K562 (cell line): ENCODE data around the gene FMN1. TPM values are rescaled to one million over a fixed set of nuclear protein-coding genes. Genes with fewer than 3 reads are reported as not detected.

Source experiments
- ATAC-seq: fragments of 200-7000 bp; cut with Tn5 transposase; 3 replicates; pipeline ENCODE4 v1.9.1; 2020; ENCODE audit warnings: moderate library complexity
- BruUV-seq: library from RNA; stranded (reverse); fragments of 400-500 nt; replicated peaks from 2 replicates; lab custom pipeline; 2021; lab: Mats Ljungman, UMichigan
- CTCF ChIA-PET: fragments of 300-600 bp; formaldehyde crosslinking; extraction: SDS; loops from one replicate; lab custom pipeline; 2021; ENCODE audit warnings: low intra/inter-chr PET ratio; lab: Yijun Ruan, JAX
- POLR2A ChIA-PET: fragments of 300-600, 350-650 bp; sonication (Branson Sonifier 250); formaldehyde crosslinking; extraction: SDS; loops from one replicate; lab custom pipeline; 2021; ENCODE audit warnings: antibody characterized with exemption, inconsistent platforms; lab: Yijun Ruan, JAX
- DNase-seq, 4 experiments: peaks; one replicate each; pipeline versions ENCODE4 v3.0.0 to v3.0.0-alpha.2; 2011 to 2018; ENCODE audit warnings: low spot score in 3 of 4, mixed read lengths in 3 of 4; ENCODE audit errors: extremely low read depth in 1 of 4
- FAIRE-seq: peaks from 2 replicates; lab custom pipeline; 2011; peaks lifted over from hg19 to GRCh38; lab: Jason Lieb, UNC
- H2AFZ ChIP-seq: 2 replicates; pipeline ENCODE4 v1.6.0; 2011; ENCODE audit warnings: low read depth, low read length, control low read depth, inconsistent platforms
- H3K27ac ChIP-seq: fragments of 200-600 bp; 3 replicates; pipeline ENCODE4 v1.8.0; 2011; ENCODE audit warnings: low read depth, mild to moderate bottlenecking, control low read depth, inconsistent platforms, low read length, moderate library complexity, mixed read lengths; ENCODE audit errors: extremely low read depth
- H3K27me3 ChIP-seq, 2 experiments: fragments of 300-600 bp in 1 of 2; 2 replicates in 1 of 2; 3 replicates in 1 of 2; pipeline versions ENCODE4 v1.6.0 to v1.8.0; 2011; ENCODE audit warnings: inconsistent platforms in 2 of 2, low read length in 2 of 2, mild to moderate bottlenecking in 1 of 2, mixed read lengths in 1 of 2, moderate library complexity in 1 of 2; ENCODE audit not compliant: control insufficient read depth in 2 of 2, insufficient read depth in 2 of 2
- H3K36me3 ChIP-seq: fragments of 300-600 bp; 3 replicates; pipeline ENCODE4 v1.8.0; 2011; ENCODE audit warnings: mild to moderate bottlenecking, low read length, inconsistent platforms; ENCODE audit not compliant: control insufficient read depth, insufficient read depth
- H3K4me1 ChIP-seq, 2 experiments: fragments of 200-600 bp in 1 of 2; replicated peaks in 1 of 2; 2 replicates in 1 of 2; 3 replicates in 1 of 2; pipeline versions ENCODE4 v1.5.1 to v1.8.0; 2011; ENCODE audit warnings: inconsistent platforms in 2 of 2, low read length in 2 of 2, mild to moderate bottlenecking in 1 of 2, mixed read lengths in 1 of 2, moderate library complexity in 1 of 2; ENCODE audit not compliant: control insufficient read depth in 2 of 2, insufficient read depth in 2 of 2
- H3K4me2 ChIP-seq: 2 replicates; pipeline ENCODE4 v1.6.1; 2011; ENCODE audit warnings: low read length, control low read depth, inconsistent platforms, mixed read lengths; ENCODE audit not compliant: insufficient read depth
- H3K4me3 ChIP-seq: fragments of 200-600 bp; sonication (generic), shearing (Covaris generic); 2 replicates; pipeline ENCODE4 v1.5.1; 2016; ENCODE audit warnings: control low read depth, inconsistent platforms
- H3K79me2 ChIP-seq: fragments of 200-600 bp; 3 replicates; pipeline ENCODE4 v1.8.0; 2011; ENCODE audit warnings: low read length, inconsistent platforms; ENCODE audit not compliant: control insufficient read depth, insufficient read depth
- H3K9ac ChIP-seq, 2 experiments: 2 replicates each; pipeline versions ENCODE4 v1.6.0 to v1.6.1; 2011; ENCODE audit warnings: low read depth in 2 of 2, low read length in 2 of 2, control low read depth in 1 of 2, inconsistent platforms in 1 of 2, mild to moderate bottlenecking in 1 of 2, mixed read lengths in 1 of 2; ENCODE audit not compliant: insufficient read depth in 1 of 2
- H3K9me1 ChIP-seq: one replicate; pipeline ENCODE4 v1.6.0; 2011; ENCODE audit warnings: inconsistent platforms, mild to moderate bottlenecking, low read length, moderate library complexity; ENCODE audit not compliant: control insufficient read depth, insufficient read depth
- H3K9me3 ChIP-seq: replicated peaks from 2 replicates; pipeline ENCODE4 v1.5.1; 2011; ENCODE audit warnings: low read depth, low read length, inconsistent platforms; ENCODE audit not compliant: control insufficient read depth, insufficient read depth
- H4K20me1 ChIP-seq: replicated peaks from 2 replicates; pipeline ENCODE4 v1.6.1; 2011; ENCODE audit warnings: low read length, inconsistent platforms, mixed read lengths; ENCODE audit not compliant: control insufficient read depth, insufficient read depth
- FOXJ3 ChIP-seq: sonication (generic); formaldehyde crosslinking; IDR thresholded peaks from 2 replicates; pipeline ENCODE4 v1.4.0; 2020; ENCODE audit warnings: mild to moderate bottlenecking, missing genetic modification reagents
- GABPA ChIP-seq: fragments of 200-800 bp; sonication (Bioruptor generic); conservative IDR thresholded peaks from 2 replicates; pipeline ENCODE4 v1.6.1; 2016; ENCODE audit warnings: low read depth, missing genetic modification characterization, missing compliant biosample characterization
- MXI1 ChIP-seq: IDR thresholded peaks from 2 replicates; pipeline ENCODE4 v1.6.1; 2011; ENCODE audit warnings: low read depth, mild to moderate bottlenecking, improper control_type of control experiment, low read length
- NUFIP1 ChIP-seq: fragments of 450-650 bp; IDR thresholded peaks from 2 replicates; pipeline ENCODE4 v1.6.1; 2018; ENCODE audit not compliant: partially characterized antibody
- RCOR1 ChIP-seq, 2 experiments: IDR thresholded peaks; 2 replicates each; pipeline ENCODE4 v1.6.1; 2012; ENCODE audit warnings: low read depth in 2 of 2, low read length in 2 of 2, borderline replicate concordance in 1 of 2, improper control_type of control experiment in 1 of 2
- SMARCB1 ChIP-seq: IDR thresholded peaks from 2 replicates; pipeline ENCODE4 v1.6.1; 2011; ENCODE audit warnings: improper control_type of control experiment, low read depth; ENCODE audit not compliant: insufficient read length
- XRCC4 ChIP-seq: IDR thresholded peaks from one replicate; pipeline ENCODE4 v1.6.1; 2011; ENCODE audit not compliant: insufficient read depth, insufficient read length; ENCODE audit errors: extremely low read depth
- ZBTB1 ChIP-seq: sonication (generic); formaldehyde crosslinking; IDR thresholded peaks from 2 replicates; pipeline ENCODE4 v1.8.1; 2023; ENCODE audit warnings: missing genetic modification reagents, low read depth, mild to moderate bottlenecking, borderline replicate concordance
- ZC3H8 ChIP-seq: fragments of 450-650 bp; IDR thresholded peaks from 2 replicates; pipeline ENCODE4 v1.6.1; 2017
- ZNF121 ChIP-seq: sonication (generic); formaldehyde crosslinking; conservative IDR thresholded peaks from 2 replicates; pipeline ENCODE4 v1.8.0; 2022; ENCODE audit warnings: missing genetic modification reagents
- ZNF584 ChIP-seq: fragments of 200-800 bp; sonication (Bioruptor generic); IDR thresholded peaks from 2 replicates; pipeline ENCODE4 v1.6.1; 2016; ENCODE audit warnings: low read depth, mild to moderate bottlenecking, missing genetic modification characterization, missing compliant biosample characterization
- WGBS: fragments of 100-300 bp; shearing (Covaris generic); methylation state at CpG from one replicate; pipeline ENCODE4 v1.1.6; 2016; ENCODE audit warnings: low coverage, mixed read lengths; ENCODE audit not compliant: insufficient coverage; ENCODE audit errors: missing lambda C conversion rate; 5-methylcytosine and 5-hydroxymethylcytosine counted together
- in situ Hi-C: fragments of 300-500 bp; cut with MboI; formaldehyde crosslinking; loops from 4 replicates; pipeline ENCODE4 v1.15.0; 2018; ENCODE audit warnings: inconsistent platforms, mixed read lengths
- intact Hi-C: fragments of 100-400 bp; cut with micrococcal nuclease; formaldehyde crosslinking; loops from 2 replicates; pipeline ENCODE4 v1.14.2; 2022
- polyA plus RNA-seq, 8 experiments: library from polyadenylated mRNA; depleted of rRNA in 4 of 8; stranded (reverse) in 5 of 8; unstranded in 3 of 8; fragments of >200 nt; fragmentation: Nextera tagmentation in 2 of 8; fragmentation: Illumina TruSeq in 1 of 8; extraction: Ambion mirVana in 2 of 8; extraction: Trizol in 1 of 8; gene quantifications; 2 replicates each; pipeline versions ENCODE4 v1.2.1 to v1.2.3, GENCODE V29; 2011 to 2014; ENCODE audit warnings: inconsistent platforms in 1 of 8, missing spikeins in 1 of 8
- total RNA-seq, 7 experiments: library from RNA; depleted of rRNA in 6 of 7; stranded (reverse); fragments of >200 nt in 6 of 7; fragmentation: Illumina TruSeq in 2 of 7; extraction: Trizol in 2 of 7; gene quantifications; 2 replicates each; pipeline versions ENCODE4 v1.2.1 to v1.2.3, GENCODE V29; 2011 to 2021; ENCODE audit warnings: low replicate concordance in 1 of 7
- TF ChIP-seq, protein P1 (sequence below): fragments of 450-650 bp; IDR thresholded peaks from 2 replicates; pipeline ENCODE4 v1.6.1; 2016; ENCODE audit warnings: antibody characterized with exemption
- TF ChIP-seq, protein P2 (sequence below): fragments of 450-650 bp; IDR thresholded peaks from 2 replicates; pipeline ENCODE4 v1.6.1; 2016; ENCODE audit warnings: missing biosample characterization, missing genetic modification characterization
- TF ChIP-seq, protein P3 (sequence below): sonication (generic); formaldehyde crosslinking; IDR thresholded peaks from 2 replicates; pipeline ENCODE4 v1.8.1; 2023; ENCODE audit warnings: mild to moderate bottlenecking, missing genetic modification reagents

Gene FMN1
- total and polyA plus RNA-seq, 9 of the 15 experiments (the other 6 are each of a cell fraction or from before 2014, with no cell fraction given), result 0.03 to 0.07 (median 0.04) TPM; not detected in 6

DNA sequence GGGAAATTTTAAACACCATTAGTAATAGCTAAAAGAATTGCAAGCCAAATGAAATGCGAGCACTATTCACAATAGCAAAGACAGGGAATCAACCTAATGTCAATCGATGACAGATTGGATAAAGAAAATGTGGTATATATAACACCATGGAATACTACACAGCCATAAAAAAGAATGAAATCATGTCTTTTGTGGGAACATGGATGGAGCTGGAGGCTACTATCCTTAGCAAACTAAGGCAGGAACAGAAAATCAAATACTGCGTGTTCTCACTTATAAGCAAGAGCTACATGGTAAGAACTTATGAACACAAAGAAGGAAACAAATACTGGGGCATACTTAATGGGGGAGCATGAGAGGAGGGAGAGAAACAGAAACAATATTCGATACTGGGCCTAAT is 85.2 kb downstream of the FMN1 start:
- H3K4me1 ChIP-seq, result no peaks in the 10 kb centered on the region
- intact Hi-C loops, result no loop called here
- no peaks in the 10 kb centered on the region for H3K9me1 ChIP-seq
- no peaks in the 10 kb centered on the region for H3K9me3 ChIP-seq
- TF ChIP-seq GABPA (tag) (no peak), SMARCB1 (no peak), ZNF121 (no peak), FOXJ3 (CRISPR knock-in tag) (no peak), ZNF584 (CRISPR knock-in tag) (no peak), XRCC4 (no peak), RCOR1 (IDR thresholded peaks at IDR 0.05; ENCODE audit: borderline replicate concordance in 1 of 2, low read depth in 2 of 2, low read length in 2 of 2) (no peak), NUFIP1 (no peak), MXI1 (no peak), ZC3H8 (no peak), ZBTB1 (CRISPR knock-in tag) (no peak)
- TF ChIP-seq, protein P1, sequence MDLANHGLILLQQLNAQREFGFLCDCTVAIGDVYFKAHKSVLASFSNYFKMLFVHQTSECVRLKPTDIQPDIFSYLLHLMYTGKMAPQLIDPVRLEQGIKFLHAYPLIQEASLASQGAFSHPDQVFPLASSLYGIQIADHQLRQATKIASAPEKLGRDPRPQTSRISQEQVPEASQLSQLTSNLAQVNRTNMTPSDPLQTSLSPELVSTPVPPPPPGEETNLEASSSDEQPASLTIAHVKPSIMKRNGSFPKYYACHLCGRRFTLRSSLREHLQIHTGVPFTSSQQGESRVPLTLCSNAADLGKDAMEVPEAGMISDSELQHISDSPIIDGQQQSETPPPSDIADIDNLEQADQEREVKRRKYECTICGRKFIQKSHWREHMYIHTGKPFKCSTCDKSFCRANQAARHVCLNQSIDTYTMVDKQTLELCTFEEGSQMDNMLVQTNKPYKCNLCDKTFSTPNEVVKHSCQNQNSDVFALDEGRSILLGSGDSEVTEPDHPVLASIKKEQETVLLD, result no peak
- TF ChIP-seq, protein P2, sequence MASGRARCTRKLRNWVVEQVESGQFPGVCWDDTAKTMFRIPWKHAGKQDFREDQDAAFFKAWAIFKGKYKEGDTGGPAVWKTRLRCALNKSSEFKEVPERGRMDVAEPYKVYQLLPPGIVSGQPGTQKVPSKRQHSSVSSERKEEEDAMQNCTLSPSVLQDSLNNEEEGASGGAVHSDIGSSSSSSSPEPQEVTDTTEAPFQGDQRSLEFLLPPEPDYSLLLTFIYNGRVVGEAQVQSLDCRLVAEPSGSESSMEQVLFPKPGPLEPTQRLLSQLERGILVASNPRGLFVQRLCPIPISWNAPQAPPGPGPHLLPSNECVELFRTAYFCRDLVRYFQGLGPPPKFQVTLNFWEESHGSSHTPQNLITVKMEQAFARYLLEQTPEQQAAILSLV (tag), result no peak
- TF ChIP-seq, protein P3, sequence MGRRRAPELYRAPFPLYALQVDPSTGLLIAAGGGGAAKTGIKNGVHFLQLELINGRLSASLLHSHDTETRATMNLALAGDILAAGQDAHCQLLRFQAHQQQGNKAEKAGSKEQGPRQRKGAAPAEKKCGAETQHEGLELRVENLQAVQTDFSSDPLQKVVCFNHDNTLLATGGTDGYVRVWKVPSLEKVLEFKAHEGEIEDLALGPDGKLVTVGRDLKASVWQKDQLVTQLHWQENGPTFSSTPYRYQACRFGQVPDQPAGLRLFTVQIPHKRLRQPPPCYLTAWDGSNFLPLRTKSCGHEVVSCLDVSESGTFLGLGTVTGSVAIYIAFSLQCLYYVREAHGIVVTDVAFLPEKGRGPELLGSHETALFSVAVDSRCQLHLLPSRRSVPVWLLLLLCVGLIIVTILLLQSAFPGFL (CRISPR knock-in tag), result no peak
- TF ChIP-seq, all 486 proteins: peak for 0
- no TSS peak for BruUV-seq
- DNase-seq (no peak), FAIRE-seq (peak; percentile 37), ATAC-seq (no peak)
- no peaks in the 10 kb centered on the region for H3K27me3 ChIP-seq
- H4K20me1 ChIP-seq, result no peaks in the 10 kb centered on the region
- 2% methylated on average over 4 of the region's 4 CpGs for WGBS
- H3K4me3 ChIP-seq, result no peak overlapping the region
- POLR2A ChIA-PET, result no interaction called here
- no peaks in the 10 kb centered on the region for H3K36me3 ChIP-seq
- no peak overlapping the region for H3K9ac ChIP-seq
- no peaks in the 10 kb centered on the region for H3K79me2 ChIP-seq
- no peak overlapping the region for H3K27ac ChIP-seq
- in situ Hi-C loops, result no loop called here
- CTCF ChIA-PET, result no interaction called here
- no peak overlapping the region for H2AFZ ChIP-seq
- H3K4me2 ChIP-seq, result no peak overlapping the region
